ENCODE data around the gene CACNA1G.
A peak's percentile ranks its signal among the peaks of the same experiment; 100 is the strongest.

The CACNA1G gene

GRCh38 chr17:50548831-50549230 is 11.7 kb upstream of the CACNA1G start:
- DNase-seq (ENCODE audit: low spot score): no peak

GRCh38 chr17:50549256-50549941 is 11.1 kb upstream of the CACNA1G start:
- no peak for DNase-seq (ENCODE audit: low spot score)

- DNase-seq (ENCODE audit: low spot score): no peak
Observed at GRCh38 chr17:50549969-50550368, 10.5 kb upstream of the CACNA1G start.

GRCh38 chr17:50550661-50551432 is 9.7 kb upstream of the CACNA1G start:
- DNase-seq (ENCODE audit: low spot score): peak; percentile 79

GRCh38 chr17:50551433-50551815 is 9.1 kb upstream of the CACNA1G start:
- DNase-seq (ENCODE audit: low spot score): no peak

- no peak for DNase-seq (ENCODE audit: low spot score)
Observed at GRCh38 chr17:50551884-50552283, 8.6 kb upstream of the CACNA1G start.

- no peak for DNase-seq (ENCODE audit: low spot score)
Observed at GRCh38 chr17:50554201-50554600, 6.3 kb upstream of the CACNA1G start.

GRCh38 chr17:50556803-50557202 is 3.7 kb upstream of the CACNA1G start:
- no peak for DNase-seq (ENCODE audit: low spot score)

GRCh38 chr17:50557630-50558029 is 2.9 kb upstream of the CACNA1G start:
- DNase-seq (ENCODE audit: low spot score): no peak

- DNase-seq (ENCODE audit: low spot score): no peak
Observed at GRCh38 chr17:50558091-50558490, 2.4 kb upstream of the CACNA1G start.

- DNase-seq (ENCODE audit: low spot score): no peak
Observed at GRCh38 chr17:50558581-50558940, 2.0 kb upstream of the CACNA1G start.

- DNase-seq (ENCODE audit: low spot score): no peak
Observed at GRCh38 chr17:50558941-50559614, 1.4 kb upstream of the CACNA1G start.

GRCh38 chr17:50559674-50560184 is 786 bp upstream of the CACNA1G start:
- DNase-seq (ENCODE audit: low spot score): no peak

- DNase-seq (ENCODE audit: low spot score): no peak
Observed at GRCh38 chr17:50560931-50561745, 623 bp downstream of the CACNA1G start.

GRCh38 chr17:50561746-50562141 is 1.2 kb downstream of the CACNA1G start:
- DNase-seq (ENCODE audit: low spot score): no peak

GRCh38 chr17:50562242-50563091 is 2.0 kb downstream of the CACNA1G start:
- DNase-seq (ENCODE audit: low spot score): no peak

- no peak for DNase-seq (ENCODE audit: low spot score)
Observed at GRCh38 chr17:50563092-50563511, 2.6 kb downstream of the CACNA1G start.

- no peak for DNase-seq (ENCODE audit: low spot score)
Observed at GRCh38 chr17:50564916-50565315, 4.4 kb downstream of the CACNA1G start.

GRCh38 chr17:50565402-50566350 is 5.2 kb downstream of the CACNA1G start:
- no peak for DNase-seq (ENCODE audit: low spot score)

GRCh38 chr17:50566886-50567285 is 6.4 kb downstream of the CACNA1G start:
- no peak for DNase-seq (ENCODE audit: low spot score)

Measured in globus pallidus (tissue), 1 donor.